Measurements from ENCODE around the gene SRP54. TPM values are rescaled to one million over a fixed set of nuclear protein-coding genes. Genes with fewer than 3 reads are reported as not detected.

The SRP54 gene
- total and polyA plus RNA-seq, 2 of the 13 experiments (the other 11 are each of a cell fraction or from before 2014, with no cell fraction given): 42.2 to 207 TPM

- Histone ChIP-seq H3K4me3 (replicated peaks in 1 of 3; ENCODE audit: insufficient read depth in 1 of 3, low read depth in 2 of 3, low read length in 3 of 3) (peak overlapping the region; percentile 78 to 84 (median 80)), H2AFZ (ENCODE audit: low read length) (no peak overlapping the region), H3K9ac (ENCODE audit: insufficient read depth, low read depth, low read length) (peak overlapping the region; percentile 93), H4K20me1 (ENCODE audit: insufficient read depth, low read length) (peaks cover 12% of the 10 kb centered on the region), H3K27ac (ENCODE audit: extremely low read length, insufficient read depth, low read length) (peak overlapping the region; percentile 93), H3K27me3 (ENCODE audit: control insufficient read depth in 1 of 2, insufficient read depth in 2 of 2, low read length in 2 of 2) (peaks cover 0 to 3% of the 10 kb centered on the region in 2 experiments; a peak in 1 of 5 replicates), H3K9me3 (ENCODE audit: low read length) (no peaks in the 10 kb centered on the region), H3K4me2 (ENCODE audit: low read depth, low read length) (peak overlapping the region; percentile 87), H3K79me2 (ENCODE audit: insufficient read depth, low read length) (peaks cover 88% of the 10 kb centered on the region), H3K36me3 (replicated peaks in 1 of 2; ENCODE audit: control insufficient read depth in 1 of 2, insufficient read depth in 2 of 2, low read length in 2 of 2) (no peaks in the 10 kb centered on the region), H3K4me1 (ENCODE audit: insufficient read depth, low read length) (peaks cover 59% of the 10 kb centered on the region)
- ChIA-PET POLR2A (interaction anchor here (0.7 to 4.8 kb wide), 16 partner anchors 9 to 421 kb away, joined by 3 to 101 read pairs (median 23); partner anchors contain the start of genes BAZ1A, FAM177A1, NFKBIA and PPP2R3C), CTCF (ENCODE audit: low intra/inter-chr PET ratio, low total read pairs) (no interaction called here)
- FAIRE-seq (no peak), DNase-seq (ENCODE audit: low spot score) (no peak), ATAC-seq (no peak)
- 7% methylated on average over 3 of the region's 3 CpGs for whole genome bisulfite sequencing (ENCODE audit: low lambda C conversion rate)
- TF ChIP-seq SIN3B (IDR thresholded peaks at IDR 0.05; ENCODE audit: low read length) (0 out of 2 replicates have a peak, but pooled peaks have one; percentile 19), SIX4 (CRISPR knock-in tag; IDR thresholded peaks at IDR 0.05) (no peak), THYN1 (CRISPR knock-in tag; IDR thresholded peaks at IDR 0.05; ENCODE audit: borderline replicate concordance, low read depth) (0 out of 2 replicates have a peak, but pooled peaks have one; percentile 86), NFE2L2 (IDR thresholded peaks at IDR 0.05; ENCODE audit: low read length) (0 out of 2 replicates have a peak, but pooled peaks have one; percentile 3), TARDBP (CRISPR knock-in tag; IDR thresholded peaks at IDR 0.05) (0 out of 2 replicates have a peak, but pooled peaks have one; percentile 48), ZNF546 (CRISPR knock-in tag; conservative IDR thresholded peaks at IDR 0.05) (no peak), POLR2A (IDR thresholded peaks at IDR 0.05; ENCODE audit: insufficient read depth in 1 of 2, low read depth in 2 of 2, low read length in 2 of 2) (peak in 1 of 2 experiments; percentile 19; a peak in 1 of 4 replicates), ZNF709 (CRISPR knock-in tag; IDR thresholded peaks at IDR 0.05) (0 out of 2 replicates have a peak, but pooled peaks have one; percentile 40)
- in situ Hi-C loops (cut with HindIII; ENCODE audit: extremely low pct_ligation_motif_present, low pct_unique_long_range_greater_than_20kb): loop anchor here (5.0 kb wide), 1 partner anchor 64 kb away; the partner anchor contains the start of gene FAM177A1
- intact Hi-C loops (cut with micrococcal nuclease; ENCODE audit: unreplicated experiment): loop anchor here (2.0 to 10.0 kb wide), 6 partner anchors 139 to 519 kb away; partner anchors contain the start of genes PRORP, PSMA6, SNX6 and SPTSSA
- no TSS peak for BruUV-seq (replicated peaks)
These were observed 994 bp downstream of the SRP54 start for GRCh38 chr14:34983786-34984185.

- Histone ChIP-seq H3K79me2 (ENCODE audit: insufficient read depth, low read length) (peaks cover 90% of the 10 kb centered on the region), H3K4me1 (ENCODE audit: insufficient read depth, low read length) (peaks cover 51% of the 10 kb centered on the region), H3K4me2 (ENCODE audit: low read depth, low read length) (peak overlapping the region; percentile 87), H3K9me3 (ENCODE audit: low read length) (no peaks in the 10 kb centered on the region), H2AFZ (ENCODE audit: low read length) (no peak overlapping the region), H3K36me3 (replicated peaks in 1 of 2; ENCODE audit: control insufficient read depth in 1 of 2, insufficient read depth in 2 of 2, low read length in 2 of 2) (no peaks in the 10 kb centered on the region; a peak in 1 of 5 replicates), H3K9ac (ENCODE audit: insufficient read depth, low read depth, low read length) (no peak overlapping the region), H3K4me3 (replicated peaks in 1 of 3; ENCODE audit: insufficient read depth in 1 of 3, low read depth in 2 of 3, low read length in 3 of 3) (peak overlapping the region in 1 of 3 experiments; percentile 6; a peak in 1 of 6 replicates), H4K20me1 (ENCODE audit: insufficient read depth, low read length) (peaks cover 13% of the 10 kb centered on the region), H3K27me3 (ENCODE audit: control insufficient read depth in 1 of 2, insufficient read depth in 2 of 2, low read length in 2 of 2) (peaks cover 0 to 3% of the 10 kb centered on the region in 2 experiments; a peak in 1 of 5 replicates), H3K27ac (ENCODE audit: extremely low read length, insufficient read depth, low read length) (no peak overlapping the region)
- no TSS peak for BruUV-seq (replicated peaks)
- DNase-seq (ENCODE audit: low spot score) (no peak), ATAC-seq (no peak), FAIRE-seq (no peak)
- WGBS (ENCODE audit: low lambda C conversion rate): 85% methylated on average over 3 of the region's 3 CpGs
- in situ Hi-C loops (cut with HindIII; ENCODE audit: extremely low pct_ligation_motif_present, low pct_unique_long_range_greater_than_20kb): no loop called here
- TF ChIP-seq SP1 (IDR thresholded peaks at IDR 0.05) (0 out of 2 replicates have a peak, but pooled peaks have one; percentile 25), SP1 (CRISPR knock-in tag; IDR thresholded peaks at IDR 0.05) (no peak), NONO (IDR thresholded peaks at IDR 0.05) (0 out of 2 replicates have a peak, but pooled peaks have one; percentile 88), NONO (CRISPR knock-in tag; conservative IDR thresholded peaks at IDR 0.05) (no peak), HOXD1 (CRISPR knock-in tag; IDR thresholded peaks at IDR 0.05) (no peak)
- ChIA-PET CTCF (ENCODE audit: low intra/inter-chr PET ratio, low total read pairs) (no interaction called here), POLR2A (no interaction called here)
- intact Hi-C loops (cut with micrococcal nuclease; ENCODE audit: unreplicated experiment): loop anchor here (10.0 kb wide), 1 partner anchor 521 kb away; the partner anchor contains the start of gene SPTSSA
These were observed 2.9 kb downstream of the SRP54 start for GRCh38 chr14:34985740-34986139.
